Measurements from ENCODE around the gene WDR91. TPM values are rescaled to one million over a fixed set of nuclear protein-coding genes. Genes with fewer than 3 reads are reported as not detected.

The WDR91 gene
- total RNA-seq, 1 donor from 2014 or later: 15.0 TPM

DNA sequence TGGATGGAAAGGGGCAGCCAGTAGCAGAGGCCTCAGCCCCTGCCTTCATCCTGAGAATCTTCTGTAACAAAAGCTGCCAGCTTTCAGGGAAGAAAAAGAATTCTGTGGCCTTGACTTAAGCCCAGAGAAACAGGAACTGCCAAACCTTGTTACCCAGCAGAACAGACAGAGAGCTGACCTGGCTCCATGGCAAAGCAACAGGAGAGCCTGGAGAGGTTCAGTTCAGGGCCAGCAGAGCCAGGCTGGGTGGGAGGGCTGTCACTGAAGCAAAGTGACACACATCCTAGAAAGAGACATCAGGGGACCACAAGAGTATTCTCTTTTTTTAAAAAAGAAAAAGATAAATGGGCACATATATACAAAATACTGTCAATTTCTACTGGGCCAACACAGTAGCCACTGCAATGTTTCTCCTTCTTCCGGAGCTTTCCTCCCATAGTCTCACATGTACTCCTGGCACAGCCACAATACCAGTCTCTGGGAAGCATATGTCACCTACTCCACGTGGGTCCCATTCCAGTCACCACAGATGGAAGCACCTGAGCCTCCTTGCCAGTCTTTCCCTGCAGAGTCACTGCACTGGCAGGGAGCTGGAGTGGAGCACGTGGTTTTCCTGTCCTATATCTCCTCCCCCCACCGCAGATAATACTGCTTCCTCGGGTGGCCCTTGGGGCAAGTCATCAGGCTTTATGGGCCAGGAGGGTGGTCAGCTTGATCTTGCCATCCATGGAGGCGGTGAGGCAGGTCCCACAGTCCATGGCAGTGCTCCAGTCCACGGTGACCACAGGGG lies 25.7 kb downstream of the WDR91 start:
- no peak overlapping the region for H3K4me3 Mint-ChIP-seq
- TF ChIP-seq, protein P1, sequence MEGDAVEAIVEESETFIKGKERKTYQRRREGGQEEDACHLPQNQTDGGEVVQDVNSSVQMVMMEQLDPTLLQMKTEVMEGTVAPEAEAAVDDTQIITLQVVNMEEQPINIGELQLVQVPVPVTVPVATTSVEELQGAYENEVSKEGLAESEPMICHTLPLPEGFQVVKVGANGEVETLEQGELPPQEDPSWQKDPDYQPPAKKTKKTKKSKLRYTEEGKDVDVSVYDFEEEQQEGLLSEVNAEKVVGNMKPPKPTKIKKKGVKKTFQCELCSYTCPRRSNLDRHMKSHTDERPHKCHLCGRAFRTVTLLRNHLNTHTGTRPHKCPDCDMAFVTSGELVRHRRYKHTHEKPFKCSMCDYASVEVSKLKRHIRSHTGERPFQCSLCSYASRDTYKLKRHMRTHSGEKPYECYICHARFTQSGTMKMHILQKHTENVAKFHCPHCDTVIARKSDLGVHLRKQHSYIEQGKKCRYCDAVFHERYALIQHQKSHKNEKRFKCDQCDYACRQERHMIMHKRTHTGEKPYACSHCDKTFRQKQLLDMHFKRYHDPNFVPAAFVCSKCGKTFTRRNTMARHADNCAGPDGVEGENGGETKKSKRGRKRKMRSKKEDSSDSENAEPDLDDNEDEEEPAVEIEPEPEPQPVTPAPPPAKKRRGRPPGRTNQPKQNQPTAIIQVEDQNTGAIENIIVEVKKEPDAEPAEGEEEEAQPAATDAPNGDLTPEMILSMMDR (IDR thresholded peaks at IDR 0.05; ENCODE audit: unreplicated experiment): no peak
- H3K27ac Mint-ChIP-seq: no peak overlapping the region
- no peak for DNase-seq (ENCODE audit: low spot score in 2 of 2, unreplicated experiment in 2 of 2)
- H3K27me3 Mint-ChIP-seq (ENCODE audit: low read depth): no peaks in the 10 kb centered on the region
- H3K36me3 Mint-ChIP-seq: peaks cover 62% of the 10 kb centered on the region
- peaks cover 11% of the 10 kb centered on the region for H3K4me1 Mint-ChIP-seq
- peaks cover 27% of the 10 kb centered on the region for H3K9me3 Mint-ChIP-seq

DNA sequence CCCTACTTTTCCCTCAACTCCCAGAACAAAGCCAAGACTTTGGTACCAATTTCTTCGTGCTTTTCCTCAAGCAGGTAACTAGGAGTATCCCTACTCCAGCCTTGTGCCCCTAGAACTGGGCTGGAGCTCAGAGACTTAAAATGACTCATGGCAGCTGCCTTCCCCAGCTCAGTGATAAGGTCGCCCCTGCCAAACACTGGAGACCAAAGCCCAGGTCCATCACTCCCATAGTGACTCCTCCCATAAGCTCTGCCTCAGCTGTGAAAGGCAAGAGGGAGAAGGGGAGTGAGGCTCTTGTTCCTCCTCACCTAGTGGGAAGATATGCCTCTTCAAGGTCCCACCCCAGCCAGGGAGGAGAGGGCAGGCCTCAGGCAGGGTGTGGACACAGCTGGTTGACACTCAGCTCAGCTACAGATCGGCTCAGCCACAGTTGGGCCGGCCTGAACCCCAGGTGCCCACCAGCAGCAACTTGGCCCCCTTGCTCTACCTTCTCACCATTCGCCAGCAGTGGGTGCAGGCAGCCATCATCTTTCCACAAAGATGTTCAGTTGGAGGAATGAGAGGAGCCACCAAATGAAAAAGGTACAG lies 27.0 kb downstream of the WDR91 start:
- peaks cover 39% of the 10 kb centered on the region for H3K9me3 Mint-ChIP-seq
- no peak overlapping the region for H3K27ac Mint-ChIP-seq
- H3K36me3 Mint-ChIP-seq: peaks cover 70% of the 10 kb centered on the region
- TF ChIP-seq, protein P1 (IDR thresholded peaks at IDR 0.05; ENCODE audit: unreplicated experiment): no peak
- DNase-seq (ENCODE audit: low spot score in 2 of 2, unreplicated experiment in 2 of 2): no peak
- H3K27me3 Mint-ChIP-seq (ENCODE audit: low read depth): no peaks in the 10 kb centered on the region
- H3K4me1 Mint-ChIP-seq: no peaks in the 10 kb centered on the region
- no peak overlapping the region for H3K4me3 Mint-ChIP-seq

DNA sequence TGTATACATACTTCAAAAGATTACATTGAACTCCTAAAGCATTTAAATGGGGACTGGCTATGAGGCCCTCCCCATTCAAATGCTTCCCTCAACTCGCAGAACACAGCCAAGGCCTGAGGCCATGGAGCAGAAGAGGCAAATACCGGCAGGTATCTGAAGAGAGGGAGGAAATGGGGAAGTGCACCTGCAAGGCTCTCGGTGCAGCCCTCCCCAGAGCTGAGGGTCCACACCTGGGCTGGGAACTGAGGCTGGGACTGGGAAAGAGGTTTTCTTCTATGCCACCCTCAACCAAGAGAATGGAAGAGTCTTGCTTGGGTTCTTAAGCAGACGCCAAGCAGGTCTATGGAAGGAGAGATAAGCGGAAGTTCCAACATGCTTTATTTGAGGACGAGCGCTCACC lies 27.8 kb downstream of the WDR91 start:
- Mint-ChIP-seq H3K4me1 (no peaks in the 10 kb centered on the region), H3K27me3 (ENCODE audit: low read depth) (no peaks in the 10 kb centered on the region), H3K4me3 (no peak overlapping the region), H3K36me3 (peaks cover 78% of the 10 kb centered on the region), H3K27ac (no peak overlapping the region), H3K9me3 (peaks cover 47% of the 10 kb centered on the region)
- no peak for DNase-seq (ENCODE audit: low spot score in 2 of 2, unreplicated experiment in 2 of 2)
- TF ChIP-seq, protein P1 (IDR thresholded peaks at IDR 0.05; ENCODE audit: unreplicated experiment): no peak

DNA sequence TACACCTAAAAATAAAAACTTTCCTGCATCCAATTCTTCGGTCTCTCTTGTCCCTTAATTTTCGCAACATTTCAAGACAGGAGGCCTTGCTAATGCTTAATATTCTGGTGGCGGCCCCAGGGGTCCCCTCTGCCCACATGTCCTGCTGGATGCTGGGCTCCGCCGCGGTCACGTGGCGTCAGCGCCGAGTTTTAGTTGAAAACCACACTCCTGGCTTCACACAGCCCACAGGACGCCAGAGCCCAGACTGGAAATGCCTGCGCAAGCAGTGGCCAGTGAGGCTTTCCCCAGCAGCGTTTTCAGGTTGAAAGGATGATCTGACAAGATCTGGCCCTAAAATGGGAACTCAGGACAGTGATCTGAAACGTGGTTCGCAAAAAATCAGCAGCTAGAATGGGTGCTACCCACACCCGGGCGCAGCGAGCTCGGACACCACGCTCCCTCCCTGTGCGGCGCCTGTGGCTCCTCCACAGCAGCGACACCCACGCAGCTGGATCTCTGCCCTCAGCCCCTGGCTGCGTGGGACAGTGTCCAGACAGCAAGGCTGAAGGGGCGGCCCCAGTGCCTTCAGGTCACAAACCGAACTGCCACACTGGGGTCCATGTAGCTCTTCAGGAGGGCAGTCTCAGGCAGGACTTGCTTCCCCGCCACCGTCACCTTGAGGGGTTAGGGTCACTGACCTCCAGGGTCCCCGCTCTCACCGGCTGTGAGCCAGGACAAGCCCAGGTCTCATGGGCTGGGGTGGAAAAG lies 29.2 kb downstream of the WDR91 start:
- TF ChIP-seq, protein P1 (IDR thresholded peaks at IDR 0.05; ENCODE audit: unreplicated experiment): no peak
- Mint-ChIP-seq H3K4me1 (no peaks in the 10 kb centered on the region), H3K27me3 (ENCODE audit: low read depth) (no peaks in the 10 kb centered on the region), H3K9me3 (peaks cover 54% of the 10 kb centered on the region), H3K27ac (no peak overlapping the region), H3K36me3 (peaks cover 73% of the 10 kb centered on the region), H3K4me3 (no peak overlapping the region)
- no peak for DNase-seq (ENCODE audit: low spot score in 2 of 2, unreplicated experiment in 2 of 2)

DNA sequence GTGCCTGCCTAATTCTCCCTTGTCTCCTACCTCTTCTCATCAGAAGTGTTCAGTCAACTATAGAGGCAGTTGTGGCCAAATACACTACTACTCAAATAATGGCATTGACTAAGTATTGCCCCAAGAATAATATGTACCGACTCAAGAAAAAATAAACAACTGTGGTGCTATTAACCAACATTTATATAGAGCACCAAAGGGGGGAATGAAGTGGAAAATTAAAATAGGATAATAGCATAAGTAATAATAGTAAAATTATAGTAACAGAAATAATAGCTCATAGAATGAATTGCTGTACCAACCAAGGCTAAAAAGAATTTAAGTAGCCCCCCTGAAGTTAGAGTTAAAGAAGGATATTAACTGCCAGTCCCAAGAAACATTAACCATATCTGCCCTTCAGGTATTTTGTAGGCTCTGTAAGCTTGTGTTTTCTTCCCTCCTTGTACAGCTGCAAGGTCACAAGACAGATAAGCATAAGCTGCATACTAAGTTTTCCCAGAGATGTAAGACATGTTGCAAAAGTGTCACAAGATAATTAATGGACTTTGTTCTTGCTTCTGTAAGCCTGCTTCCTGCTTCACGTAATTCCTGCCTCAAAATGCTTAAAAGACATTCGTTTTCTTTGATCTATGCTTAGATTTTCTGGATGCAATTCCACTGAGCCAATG lies 29.9 kb downstream of the WDR91 start:
- TF ChIP-seq, protein P1 (IDR thresholded peaks at IDR 0.05; ENCODE audit: unreplicated experiment): no peak
- no peak for DNase-seq (ENCODE audit: low spot score in 2 of 2, unreplicated experiment in 2 of 2)
- H3K9me3 Mint-ChIP-seq: peaks cover 54% of the 10 kb centered on the region
- peaks cover 74% of the 10 kb centered on the region for H3K36me3 Mint-ChIP-seq
- no peaks in the 10 kb centered on the region for H3K27me3 Mint-ChIP-seq (ENCODE audit: low read depth)
- H3K4me3 Mint-ChIP-seq: no peak overlapping the region
- no peak overlapping the region for H3K27ac Mint-ChIP-seq
- H3K4me1 Mint-ChIP-seq: no peaks in the 10 kb centered on the region
